Measurements from ENCODE around the gene F13A1. TPM values are rescaled to one million over a fixed set of nuclear protein-coding genes. Genes with fewer than 3 reads are reported as not detected.

F13A1 gene
- total RNA-seq, 1 donor, result not detected

DNA sequence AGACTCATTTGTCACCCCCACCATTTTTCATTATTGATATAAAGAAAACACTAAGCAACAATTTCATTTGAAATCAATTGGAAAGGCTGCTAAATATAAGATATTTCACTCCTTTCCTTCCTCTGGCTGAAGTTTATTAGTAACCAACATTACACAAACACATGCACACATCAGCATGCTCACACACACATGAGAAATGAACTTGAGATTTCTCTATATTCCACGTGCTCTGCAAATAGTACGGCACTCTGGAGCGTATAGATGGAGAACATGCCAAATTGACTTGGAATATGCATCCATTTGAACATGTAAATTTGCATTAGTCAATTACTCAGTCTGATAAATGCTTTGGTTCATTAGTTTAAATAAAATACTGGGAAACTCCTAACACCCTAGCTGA lies 37.1 kb upstream of the F13A1 start:
- no peak for DNase-seq (ENCODE audit: low read depth)
- H3K4me3 ChIP-seq (ENCODE audit: low read depth, low read length), result no peak overlapping the region
- TF ChIP-seq, protein P1, sequence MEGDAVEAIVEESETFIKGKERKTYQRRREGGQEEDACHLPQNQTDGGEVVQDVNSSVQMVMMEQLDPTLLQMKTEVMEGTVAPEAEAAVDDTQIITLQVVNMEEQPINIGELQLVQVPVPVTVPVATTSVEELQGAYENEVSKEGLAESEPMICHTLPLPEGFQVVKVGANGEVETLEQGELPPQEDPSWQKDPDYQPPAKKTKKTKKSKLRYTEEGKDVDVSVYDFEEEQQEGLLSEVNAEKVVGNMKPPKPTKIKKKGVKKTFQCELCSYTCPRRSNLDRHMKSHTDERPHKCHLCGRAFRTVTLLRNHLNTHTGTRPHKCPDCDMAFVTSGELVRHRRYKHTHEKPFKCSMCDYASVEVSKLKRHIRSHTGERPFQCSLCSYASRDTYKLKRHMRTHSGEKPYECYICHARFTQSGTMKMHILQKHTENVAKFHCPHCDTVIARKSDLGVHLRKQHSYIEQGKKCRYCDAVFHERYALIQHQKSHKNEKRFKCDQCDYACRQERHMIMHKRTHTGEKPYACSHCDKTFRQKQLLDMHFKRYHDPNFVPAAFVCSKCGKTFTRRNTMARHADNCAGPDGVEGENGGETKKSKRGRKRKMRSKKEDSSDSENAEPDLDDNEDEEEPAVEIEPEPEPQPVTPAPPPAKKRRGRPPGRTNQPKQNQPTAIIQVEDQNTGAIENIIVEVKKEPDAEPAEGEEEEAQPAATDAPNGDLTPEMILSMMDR (IDR thresholded peaks at IDR 0.05; ENCODE audit: insufficient read depth, low read length), result no peak

DNA sequence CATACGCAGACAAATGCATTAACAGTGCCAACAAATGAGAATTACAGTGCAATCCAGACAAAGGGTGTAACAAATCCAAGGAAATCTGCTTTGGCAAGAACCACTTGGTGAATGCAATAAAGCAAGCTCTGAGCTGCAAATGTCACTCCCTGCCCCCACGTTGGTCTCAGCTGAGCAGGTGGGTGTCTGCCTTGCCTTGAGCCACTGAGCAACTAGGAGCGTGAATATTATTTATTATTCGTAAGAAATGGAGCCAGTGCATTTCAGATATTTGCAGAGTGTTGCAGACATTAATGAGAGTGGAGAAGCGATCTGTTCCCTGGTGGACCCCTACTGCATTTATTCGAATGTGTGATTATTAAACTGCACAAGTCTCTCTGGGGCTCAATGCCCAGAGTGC lies 36.6 kb upstream of the F13A1 start:
- no peak for DNase-seq (ENCODE audit: low read depth)
- no peak overlapping the region for H3K4me3 ChIP-seq (ENCODE audit: low read depth, low read length)
- TF ChIP-seq, protein P1 (IDR thresholded peaks at IDR 0.05; ENCODE audit: insufficient read depth, low read length), result no peak

DNA sequence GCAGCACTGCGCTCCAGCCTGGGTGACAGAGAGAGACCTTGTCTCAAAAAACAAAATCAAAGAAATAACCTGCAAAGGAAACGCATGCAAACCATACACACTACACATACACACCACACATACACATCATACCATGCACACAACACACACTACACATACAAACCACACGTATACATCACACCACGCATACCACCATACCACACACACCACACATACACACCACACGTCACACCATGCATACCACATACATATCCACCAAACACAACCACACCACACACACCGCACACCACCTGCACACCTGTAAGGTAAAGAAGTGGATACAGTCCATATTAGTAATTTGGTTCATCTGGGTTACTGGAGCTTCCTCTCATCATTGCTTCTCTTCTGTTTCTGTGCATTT lies 32.3 kb upstream of the F13A1 start:
- no peak overlapping the region for H3K4me3 ChIP-seq (ENCODE audit: low read depth, low read length)
- no peak for DNase-seq (ENCODE audit: low read depth)
- TF ChIP-seq, protein P1 (IDR thresholded peaks at IDR 0.05; ENCODE audit: insufficient read depth, low read length), result no peak

DNA sequence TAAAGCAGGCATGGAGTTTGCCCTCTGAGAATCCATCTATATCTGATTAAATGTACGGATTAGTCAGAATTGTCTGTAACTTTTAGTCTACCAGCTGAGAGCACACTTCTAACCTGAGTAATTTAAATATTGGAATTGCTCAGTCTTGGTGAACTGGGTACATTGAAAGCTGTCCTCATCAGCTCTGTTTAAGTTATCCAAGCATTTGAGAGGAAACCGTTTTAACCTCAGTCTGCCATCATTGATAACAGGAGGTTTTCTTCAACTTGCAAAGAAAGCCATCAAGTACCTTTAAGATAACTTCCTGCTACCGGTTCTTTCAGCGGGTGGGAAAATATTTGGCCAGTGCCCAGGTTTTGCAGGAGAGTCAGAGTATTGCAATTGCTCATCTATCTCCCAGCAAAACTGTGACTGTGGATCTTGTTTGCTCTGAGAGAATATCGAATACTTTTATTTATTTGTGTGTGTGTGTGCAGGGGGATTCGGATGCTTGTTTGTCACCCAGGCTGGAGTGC lies 31.1 kb upstream of the F13A1 start:
- no peak overlapping the region for H3K4me3 ChIP-seq (ENCODE audit: low read depth, low read length)
- no peak for DNase-seq (ENCODE audit: low read depth)
- TF ChIP-seq, protein P1 (IDR thresholded peaks at IDR 0.05; ENCODE audit: insufficient read depth, low read length), result no peak

DNA sequence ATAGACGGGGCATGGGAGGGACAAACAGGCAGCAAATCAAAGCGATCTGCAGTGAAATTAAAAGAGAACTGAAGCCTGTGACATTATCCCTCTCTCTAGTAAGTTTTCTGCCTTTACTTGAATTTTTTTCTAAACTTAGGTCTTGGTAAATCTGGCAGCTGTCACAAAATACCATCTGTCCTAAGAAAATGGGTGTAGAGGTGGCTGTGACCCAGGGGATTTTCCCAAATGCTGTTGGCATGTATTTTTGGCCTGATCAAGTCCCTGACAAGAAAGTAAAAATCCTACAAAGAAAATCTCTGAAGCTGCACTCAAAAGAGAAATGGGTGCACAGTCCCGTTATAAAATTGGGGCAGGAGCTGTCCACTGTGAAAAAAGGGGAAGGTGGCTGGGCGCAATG lies 30.2 kb upstream of the F13A1 start:
- TF ChIP-seq, protein P1 (IDR thresholded peaks at IDR 0.05; ENCODE audit: insufficient read depth, low read length), result no peak
- DNase-seq (ENCODE audit: low read depth), result no peak
- no peak overlapping the region for H3K4me3 ChIP-seq (ENCODE audit: low read depth, low read length)

DNA sequence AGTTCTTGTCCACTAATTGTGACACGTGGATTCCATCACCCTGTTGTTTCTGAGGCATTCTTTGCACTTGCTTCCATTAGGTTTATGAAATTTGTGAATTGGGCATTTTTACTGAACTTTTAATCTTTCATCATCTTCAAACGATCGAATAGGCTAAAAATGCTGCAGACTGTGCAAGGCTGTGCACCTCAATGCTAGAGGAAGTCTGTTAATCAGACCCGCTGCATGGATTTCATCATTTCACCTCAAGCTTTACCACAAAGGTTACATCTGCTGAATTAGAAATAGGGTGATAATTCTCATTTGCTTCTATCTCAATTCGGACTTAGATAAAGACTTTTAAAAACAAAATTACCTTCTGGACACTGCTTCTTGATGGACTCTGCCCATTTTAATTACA lies 27.8 kb upstream of the F13A1 start:
- no peak for DNase-seq (ENCODE audit: low read depth)
- TF ChIP-seq, protein P1 (IDR thresholded peaks at IDR 0.05; ENCODE audit: insufficient read depth, low read length), result no peak
- no peak overlapping the region for H3K4me3 ChIP-seq (ENCODE audit: low read depth, low read length)

DNA sequence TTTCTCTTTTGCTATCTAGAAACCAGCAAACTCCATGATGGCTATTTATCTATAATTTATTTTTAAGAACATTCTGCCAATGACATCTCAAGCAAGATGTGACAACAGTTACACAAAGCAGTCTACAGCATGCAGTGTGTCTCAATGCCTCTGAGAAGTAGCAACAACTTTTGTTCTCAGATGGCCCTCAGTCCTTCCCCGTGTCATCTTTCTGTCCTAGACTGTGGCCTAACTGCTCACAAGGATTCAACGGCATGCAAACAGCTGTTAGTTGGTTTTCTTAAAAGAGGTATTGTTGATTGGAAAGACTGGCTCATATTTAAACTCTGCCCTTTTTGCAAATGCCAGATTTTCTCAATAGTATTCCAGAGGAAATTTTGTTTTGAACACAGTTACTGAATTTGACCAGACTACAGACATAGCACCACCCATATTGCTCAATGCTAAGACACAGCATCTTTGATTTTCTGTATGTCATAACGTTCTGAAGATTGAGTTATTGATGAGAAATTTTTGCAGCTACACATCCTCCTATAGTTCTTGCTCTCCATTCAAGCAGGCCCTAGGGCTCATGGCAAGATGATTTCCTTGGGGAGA lies 26.1 kb upstream of the F13A1 start:
- no peak overlapping the region for H3K4me3 ChIP-seq (ENCODE audit: low read depth, low read length)
- no peak for DNase-seq (ENCODE audit: low read depth)
- TF ChIP-seq, protein P1 (IDR thresholded peaks at IDR 0.05; ENCODE audit: insufficient read depth, low read length), result no peak

Measured in fibroblast of the aortic adventitia (primary cell).